Activated T-cell treated with anti-CD3 and anti-CD28 coated beads, Interleukin-2, amount 50 U/mL, for 4 hours (primary cell): ENCODE measurements around the gene CCT6A. TPM values are rescaled to one million over a fixed set of nuclear protein-coding genes. Genes with fewer than 3 reads are reported as not detected.
"Not testable (repeated sequence)": the region's sequence is repeated elsewhere in the genome, so short reads cannot be mapped to it uniquely, and the experiment has no call there.

Experiments used
- ATAC-seq, 2 donors: fragments of 200-7000 bp; cut with Tn5 transposase; one replicate each; pipeline ENCODE4 v1.10.0; 2021
- DNase-seq: peaks from one replicate; pipeline ENCODE4 v3.0.0-alpha.2; 2020
- H3K27me3 Mint-ChIP-seq: one replicate; pipeline ENCODE4 v1.8.0; 2021; ENCODE audit warnings: low read depth, mixed read lengths
- H3K36me3 Mint-ChIP-seq: one replicate; pipeline ENCODE4 v1.8.0; 2022; ENCODE audit warnings: mixed read lengths; ENCODE audit not compliant: insufficient read depth
- H3K4me1 Mint-ChIP-seq: one replicate; pipeline ENCODE4 v1.8.0; 2021; ENCODE audit warnings: low read depth, mixed read lengths
- H3K4me3 Mint-ChIP-seq: one replicate; pipeline ENCODE4 v1.8.0; 2021; ENCODE audit warnings: mild to moderate bottlenecking, moderate library complexity, mixed read lengths
- H3K9me3 Mint-ChIP-seq: one replicate; pipeline ENCODE4 v1.8.0; 2021; ENCODE audit warnings: mixed read lengths
- total RNA-seq, 3 donors: library from RNA; stranded (reverse); gene quantifications; one replicate each; pipeline ENCODE4 v1.2.1, GENCODE V29; 2021

CCT6A gene
- total RNA-seq, 3 donors from 2014 or later: 428 to 473 (median 440) TPM

GRCh38 chr7:56077681-56078080 lies 26.1 kb downstream of the CCT6A start:
- DNase-seq (no peak), ATAC-seq (no peak)
- Mint-ChIP-seq H3K27me3 (no peaks in the 10 kb centered on the region), H3K4me3 (no peak overlapping the region), H3K9me3 (no peaks in the 10 kb centered on the region), H3K4me1 (peaks cover 5% of the 10 kb centered on the region), H3K36me3 (peaks cover 10% of the 10 kb centered on the region)

DNA sequence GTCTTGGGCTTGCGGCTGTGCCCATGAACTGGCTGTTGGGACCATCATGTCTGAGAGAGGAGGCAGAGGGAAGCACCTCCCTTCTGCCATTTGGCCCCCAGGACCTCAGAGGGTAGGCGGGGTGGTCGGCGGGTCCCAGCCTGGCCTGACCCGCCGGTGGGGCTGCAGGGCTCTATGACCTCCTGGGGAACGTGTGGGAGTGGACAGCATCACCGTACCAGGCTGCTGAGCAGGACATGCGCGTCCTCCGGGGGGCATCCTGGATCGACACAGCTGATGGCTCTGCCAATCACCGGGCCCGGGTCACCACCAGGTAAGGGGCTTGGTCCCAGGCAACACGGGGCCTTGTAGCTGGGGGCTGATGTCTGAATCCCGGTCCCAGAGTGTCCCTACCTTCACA lies 26.6 kb downstream of the CCT6A start:
- no peak overlapping the region for H3K4me3 Mint-ChIP-seq
- H3K27me3 Mint-ChIP-seq: no peaks in the 10 kb centered on the region
- peaks cover 10% of the 10 kb centered on the region for H3K36me3 Mint-ChIP-seq
- ATAC-seq (no peak), DNase-seq (no peak)
- no peaks in the 10 kb centered on the region for H3K9me3 Mint-ChIP-seq
- peaks cover 5% of the 10 kb centered on the region for H3K4me1 Mint-ChIP-seq

- H3K27me3 Mint-ChIP-seq: no peaks in the 10 kb centered on the region
- H3K9me3 Mint-ChIP-seq: no peaks in the 10 kb centered on the region
- no peak overlapping the region for H3K4me3 Mint-ChIP-seq
- peaks cover 6% of the 10 kb centered on the region for H3K36me3 Mint-ChIP-seq
- H3K4me1 Mint-ChIP-seq: no peaks in the 10 kb centered on the region
- DNase-seq (no peak), ATAC-seq (no peak)
These were observed 28.1 kb downstream of the CCT6A start for GRCh38 chr7:56079450-56080185.

- H3K36me3 Mint-ChIP-seq, H3K27me3 Mint-ChIP-seq, H3K4me1 Mint-ChIP-seq, ATAC-seq, H3K9me3 Mint-ChIP-seq, H3K4me3 Mint-ChIP-seq, DNase-seq: not testable (repeated sequence)
These were observed 29.3 kb downstream of the CCT6A start for GRCh38 chr7:56080726-56081435.

GRCh38 chr7:56081626-56082340 lies 30.2 kb downstream of the CCT6A start:
- no peak overlapping the region for H3K4me3 Mint-ChIP-seq
- no peaks in the 10 kb centered on the region for H3K27me3 Mint-ChIP-seq
- DNase-seq (no peak), ATAC-seq (no peak)
- no peaks in the 10 kb centered on the region for H3K4me1 Mint-ChIP-seq
- H3K36me3 Mint-ChIP-seq: peaks cover 9% of the 10 kb centered on the region
- H3K9me3 Mint-ChIP-seq: no peaks in the 10 kb centered on the region

DNA sequence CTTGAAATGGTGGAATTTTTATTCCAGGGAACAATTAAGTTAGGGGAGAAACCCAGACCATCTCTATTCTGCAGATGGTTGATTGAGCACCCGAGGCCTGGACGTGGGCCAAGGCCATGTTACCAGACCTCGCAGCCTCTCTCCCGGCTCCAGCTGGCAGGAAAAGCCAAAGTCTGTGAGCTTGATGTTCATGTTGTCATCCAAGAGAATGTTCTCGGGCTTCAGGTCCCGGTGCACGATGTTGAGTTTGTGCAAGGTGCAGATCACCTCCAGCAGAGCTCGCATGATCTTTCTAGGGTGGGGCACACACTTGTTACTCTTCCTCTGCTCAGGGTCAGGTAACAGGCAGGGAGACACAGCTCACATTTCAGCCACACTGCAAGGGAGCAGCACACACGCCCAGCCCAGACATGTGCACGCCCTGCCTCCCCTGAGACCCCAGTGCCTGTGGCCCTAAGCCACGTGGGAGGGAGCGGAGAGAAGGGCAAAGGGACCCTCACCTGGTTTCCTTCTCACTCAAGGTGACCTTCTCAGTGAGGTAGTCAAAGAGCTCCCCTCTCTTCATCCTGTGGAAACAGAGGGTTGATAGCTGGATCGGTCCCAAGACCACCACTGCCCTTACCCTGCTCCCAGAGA lies 31.7 kb downstream of the CCT6A start:
- Mint-ChIP-seq H3K36me3 (peaks cover 9% of the 10 kb centered on the region), H3K27me3 (no peaks in the 10 kb centered on the region)

DNA sequence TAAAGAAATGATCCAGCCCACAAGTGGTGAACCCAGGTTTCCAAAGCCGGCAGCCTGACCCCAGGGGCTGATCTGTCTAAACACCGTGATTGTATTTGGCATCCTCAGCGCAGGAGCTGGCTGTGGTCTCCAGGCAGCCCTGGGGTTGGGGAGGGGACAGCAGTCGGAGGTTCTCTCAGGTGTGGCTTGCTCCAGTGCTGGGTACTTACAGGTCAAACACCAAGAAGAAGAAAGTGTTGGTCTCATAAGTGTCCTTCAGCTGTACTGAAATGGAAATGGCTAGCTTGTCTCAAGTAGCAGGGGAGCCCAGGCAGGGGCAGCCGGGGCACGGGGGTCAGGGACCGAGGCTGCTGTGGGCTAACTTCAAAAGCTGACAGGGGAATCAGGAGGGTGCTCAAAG lies 35.2 kb downstream of the CCT6A start:
- ATAC-seq (no peak), DNase-seq (no peak)
- no peaks in the 10 kb centered on the region for H3K9me3 Mint-ChIP-seq
- H3K27me3 Mint-ChIP-seq: no peaks in the 10 kb centered on the region
- peaks cover 7% of the 10 kb centered on the region for H3K36me3 Mint-ChIP-seq
- no peak overlapping the region for H3K4me3 Mint-ChIP-seq
- no peaks in the 10 kb centered on the region for H3K4me1 Mint-ChIP-seq

More for the DNA sequence above, 31.7 kb downstream of the CCT6A start:
- DNase-seq (no peak), ATAC-seq (no peak)
- Mint-ChIP-seq H3K9me3 (no peaks in the 10 kb centered on the region), H3K4me1 (no peaks in the 10 kb centered on the region), H3K4me3 (no peak overlapping the region)

DNA sequence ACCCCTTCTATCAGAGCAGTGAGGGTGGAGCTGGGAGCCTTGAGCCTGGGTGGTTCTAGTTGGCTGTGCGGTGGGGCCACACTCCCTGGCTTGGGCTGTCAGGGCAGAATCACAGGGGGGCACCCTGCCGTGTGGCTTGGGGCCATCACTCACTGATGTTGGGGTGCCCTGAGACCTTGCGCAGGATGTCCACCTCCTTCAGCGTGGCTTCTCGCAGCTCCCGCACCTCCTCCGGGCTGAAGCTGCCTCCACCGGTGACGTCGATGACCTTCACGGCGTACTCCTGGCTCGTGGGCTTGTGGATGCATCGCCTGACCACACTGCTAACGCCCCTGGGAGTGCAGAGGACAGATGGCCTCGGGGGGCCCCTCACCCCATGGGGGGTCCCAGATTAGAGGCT lies 35.9 kb downstream of the CCT6A start:
- no peaks in the 10 kb centered on the region for H3K4me1 Mint-ChIP-seq
- peaks cover 4% of the 10 kb centered on the region for H3K36me3 Mint-ChIP-seq
- no peaks in the 10 kb centered on the region for H3K9me3 Mint-ChIP-seq
- no peak overlapping the region for H3K4me3 Mint-ChIP-seq
- ATAC-seq (no peak), DNase-seq (no peak)
- no peaks in the 10 kb centered on the region for H3K27me3 Mint-ChIP-seq

- no peak overlapping the region for H3K4me3 Mint-ChIP-seq
- no peak for ATAC-seq
- H3K27me3 Mint-ChIP-seq: no peaks in the 10 kb centered on the region
These were observed 40.0 kb downstream of the CCT6A start for GRCh38 chr7:56091591-56091990.

DNA sequence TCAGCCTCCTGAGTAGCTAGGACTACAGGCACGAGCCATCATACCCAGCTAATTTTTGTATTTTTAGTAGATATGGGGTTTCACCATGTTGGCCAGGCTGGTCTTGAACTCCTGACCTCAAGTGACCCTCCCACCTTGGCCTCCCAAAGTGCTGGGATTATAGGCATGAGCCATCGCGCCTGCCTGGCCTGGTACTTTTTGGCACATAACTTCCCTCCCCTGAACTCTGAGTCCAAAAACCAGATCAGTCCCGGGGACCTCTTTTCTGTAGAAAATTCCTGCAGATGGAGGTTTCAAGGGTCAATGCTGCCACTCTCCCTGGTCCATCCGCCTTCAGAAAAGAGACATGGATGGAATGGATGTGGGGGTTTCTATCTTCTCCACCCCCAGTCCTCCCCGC lies 40.8 kb downstream of the CCT6A start:
- H3K36me3 Mint-ChIP-seq, H3K27me3 Mint-ChIP-seq, H3K4me1 Mint-ChIP-seq, H3K4me3 Mint-ChIP-seq, DNase-seq, H3K9me3 Mint-ChIP-seq, ATAC-seq: not testable (repeated sequence)

More at GRCh38 chr7:56091591-56091990, 40.0 kb downstream of the CCT6A start:
- Mint-ChIP-seq H3K4me1 (no peaks in the 10 kb centered on the region), H3K9me3 (no peaks in the 10 kb centered on the region), H3K36me3 (peaks cover 5% of the 10 kb centered on the region)
- no peak for DNase-seq

GRCh38 chr7:56092789-56093531 lies 41.4 kb downstream of the CCT6A start, which contains the start of gene PHKG1:
TSS of gene PHKG1 (minus strand) at chr7:56092952. CDS start at chr7:56088941, 4,011 bp downstream.
- Mint-ChIP-seq H3K9me3 (no peaks in the 10 kb centered on the region), H3K36me3 (peaks cover 5% of the 10 kb centered on the region), H3K4me1 (no peaks in the 10 kb centered on the region), H3K27me3 (no peaks in the 10 kb centered on the region), H3K4me3 (no peak within 1 kb of the TSS)
- no peak for DNase-seq
- ATAC-seq: no peak

GRCh38 chr7:56097700-56098099 lies 46.1 kb downstream of the CCT6A start:
- H3K36me3 Mint-ChIP-seq: peaks cover 22% of the 10 kb centered on the region
- H3K27me3 Mint-ChIP-seq: no peaks in the 10 kb centered on the region
- H3K4me1 Mint-ChIP-seq: no peaks in the 10 kb centered on the region
- DNase-seq (no peak), ATAC-seq (no peak)
- no peak overlapping the region for H3K4me3 Mint-ChIP-seq
- H3K9me3 Mint-ChIP-seq: no peaks in the 10 kb centered on the region

DNA sequence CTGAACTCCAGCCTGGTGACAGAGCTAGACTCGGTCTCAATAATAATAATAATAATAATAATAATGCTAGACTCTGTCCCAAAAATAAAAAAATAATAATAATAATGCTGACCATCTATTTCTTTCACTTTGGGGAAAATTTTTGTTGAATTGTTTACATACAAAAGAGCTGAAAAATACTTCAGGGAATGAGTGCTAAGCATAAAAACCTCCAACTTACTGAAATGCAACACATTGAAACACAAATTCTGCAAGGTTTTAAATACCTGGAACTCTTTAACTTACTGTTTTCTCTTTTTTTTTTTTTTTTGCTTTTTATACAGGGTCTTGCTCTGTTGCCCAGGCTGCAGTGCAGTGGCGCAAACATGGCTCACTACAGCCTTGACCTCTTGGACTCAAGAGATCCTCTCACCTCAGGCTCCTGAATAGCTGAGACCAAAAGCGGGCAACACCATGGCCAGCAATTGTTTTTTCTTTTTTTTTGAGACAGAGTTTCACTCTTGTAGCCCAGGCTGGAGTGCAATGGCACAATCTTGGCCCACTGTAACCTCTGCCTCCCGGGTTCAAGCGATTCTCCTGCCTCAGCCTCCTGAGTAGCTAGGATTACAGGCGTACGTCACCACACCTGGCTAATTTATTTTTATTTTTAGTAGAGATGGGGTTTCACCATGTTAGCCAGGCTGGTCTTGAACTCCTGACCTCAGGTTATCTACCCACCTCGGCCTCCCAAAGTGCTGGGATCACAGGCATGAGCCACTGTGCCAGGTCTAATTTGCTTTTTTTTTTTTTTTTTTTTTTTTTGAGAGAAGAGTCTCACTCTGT lies 46.8 kb downstream of the CCT6A start:
- H3K4me3 Mint-ChIP-seq, DNase-seq, H3K9me3 Mint-ChIP-seq, ATAC-seq, H3K4me1 Mint-ChIP-seq, H3K27me3 Mint-ChIP-seq: not testable (repeated sequence)
- H3K36me3 Mint-ChIP-seq: peaks cover 25% of the 10 kb centered on the region
